ENCODE results near the gene SLCO2A1.

Gene SLCO2A1

DNA sequence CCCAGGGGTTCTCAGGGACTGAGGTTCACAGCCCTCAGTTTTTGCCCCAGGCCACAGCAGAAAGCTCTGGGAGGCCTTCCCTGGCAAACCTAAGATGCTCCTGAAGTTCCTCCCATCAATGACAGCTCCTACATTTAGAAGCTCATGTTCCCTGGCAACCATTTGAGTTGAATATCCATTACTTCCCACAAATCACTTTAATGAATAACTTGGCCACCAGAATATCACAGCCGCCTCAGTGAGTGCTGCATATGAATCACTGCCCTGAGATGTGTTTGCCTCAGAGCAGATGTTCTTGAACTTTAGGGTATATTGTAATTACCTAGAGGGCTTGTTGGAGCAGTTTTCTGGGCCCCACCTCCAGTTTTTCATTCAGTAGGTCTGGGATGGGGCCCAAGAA lies 27.4 kb downstream of the SLCO2A1 start:
- no peak for DNase-seq (ENCODE audit: low read depth in 3 of 3, low spot score in 1 of 3)

DNA sequence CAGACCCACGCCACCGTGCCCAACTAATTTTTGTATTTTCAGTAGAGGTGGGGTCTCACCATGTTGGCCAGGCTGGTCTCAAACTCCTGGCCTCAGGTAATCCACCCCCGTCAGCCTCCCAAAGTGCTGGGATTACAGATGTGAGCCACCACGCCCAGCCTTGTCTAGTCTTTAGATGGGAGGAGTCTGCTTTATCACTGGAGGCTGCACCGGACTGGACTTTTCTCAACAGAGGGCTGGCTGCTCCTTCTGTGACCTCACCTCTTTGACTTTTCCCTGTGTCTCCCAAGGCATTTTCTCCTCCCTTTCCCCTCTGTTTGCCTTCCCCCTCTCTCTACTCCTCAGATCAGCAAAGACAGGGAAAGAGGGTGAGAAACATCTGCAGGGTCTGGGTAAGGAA lies 28.5 kb downstream of the SLCO2A1 start:
- DNase-seq (ENCODE audit: low read depth in 3 of 3, low spot score in 1 of 3): no peak

GRCh38 chr3:133999891-134000685 lies 29.6 kb downstream of the SLCO2A1 start:
- DNase-seq (ENCODE audit: low read depth in 3 of 3, low spot score in 1 of 3): no peak

DNA sequence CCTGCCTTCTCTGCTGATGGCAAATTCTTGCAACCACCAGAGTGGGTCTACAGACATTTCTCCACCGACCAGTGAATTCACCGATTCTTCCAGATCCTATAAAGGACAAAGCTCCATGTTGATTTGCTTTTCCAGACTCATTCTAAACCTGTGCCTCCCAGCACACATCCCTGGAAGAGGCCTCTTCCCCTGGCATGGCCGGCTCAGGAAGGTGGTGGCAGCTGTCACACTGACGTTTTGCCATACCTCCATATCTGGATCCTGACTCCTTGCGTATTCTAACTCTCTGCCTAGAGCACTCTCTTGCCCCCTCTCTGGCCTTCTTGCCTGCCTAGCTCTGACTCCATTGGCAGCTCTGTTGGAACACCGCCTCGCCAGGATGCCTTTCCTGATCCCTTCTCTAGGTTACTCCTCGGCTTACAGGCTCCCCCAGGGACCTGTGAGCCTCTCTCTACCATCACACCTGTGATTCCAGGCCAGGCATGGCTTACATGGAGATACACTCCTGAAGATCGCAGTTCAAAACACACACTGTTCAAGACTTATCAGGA lies 31.0 kb downstream of the SLCO2A1 start:
- no peak for DNase-seq (ENCODE audit: low read depth in 3 of 3, low spot score in 1 of 3)

GRCh38 chr3:133997871-133998635 lies 31.7 kb downstream of the SLCO2A1 start:
- DNase-seq (ENCODE audit: low read depth in 3 of 3, low spot score in 1 of 3): no peak

DNA sequence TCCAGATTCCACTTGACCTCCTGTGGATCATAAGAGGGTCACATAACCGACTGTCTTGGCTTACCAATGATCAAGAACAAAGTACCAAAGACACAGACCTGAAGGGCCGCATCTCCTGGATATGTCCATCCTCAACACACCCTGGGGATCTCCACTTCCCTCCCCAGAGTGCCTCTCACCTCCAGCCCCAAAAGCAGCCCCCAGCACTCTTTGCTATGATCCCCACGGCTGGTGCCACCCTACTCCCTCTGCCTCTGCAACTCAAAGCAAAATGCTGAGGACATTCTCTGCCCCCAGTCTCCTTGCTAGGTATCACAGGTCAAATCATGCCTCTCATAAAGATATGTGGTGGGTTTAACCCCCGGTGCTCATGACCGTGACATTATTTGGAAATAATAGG lies 32.7 kb downstream of the SLCO2A1 start:
- no peak for DNase-seq (ENCODE audit: low read depth in 3 of 3, low spot score in 1 of 3)

- DNase-seq (ENCODE audit: low read depth in 3 of 3, low spot score in 1 of 3): no peak
These were observed 33.5 kb downstream of the SLCO2A1 start for GRCh38 chr3:133996251-133996661.

DNA sequence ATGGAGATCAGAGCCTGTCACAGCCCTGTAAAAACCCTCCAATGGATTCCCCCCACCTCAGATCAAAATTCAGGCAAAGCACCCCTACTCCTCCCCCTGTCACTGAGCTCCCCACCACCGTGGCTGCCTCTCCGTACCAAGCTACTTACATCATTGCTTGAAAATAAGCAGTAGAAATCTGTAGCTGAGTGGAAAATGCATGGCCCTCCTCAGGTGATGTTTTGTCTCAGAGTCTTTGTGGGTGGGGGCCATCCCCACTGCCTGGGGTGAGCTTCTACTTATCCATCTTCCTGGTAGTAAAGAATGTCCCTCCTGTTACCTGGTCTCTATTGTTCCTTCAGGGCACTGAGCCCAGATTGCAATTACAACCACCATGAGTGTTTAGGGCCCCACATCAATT lies 34.5 kb downstream of the SLCO2A1 start:
- no peak for DNase-seq (ENCODE audit: low read depth in 3 of 3, low spot score in 1 of 3)

DNA sequence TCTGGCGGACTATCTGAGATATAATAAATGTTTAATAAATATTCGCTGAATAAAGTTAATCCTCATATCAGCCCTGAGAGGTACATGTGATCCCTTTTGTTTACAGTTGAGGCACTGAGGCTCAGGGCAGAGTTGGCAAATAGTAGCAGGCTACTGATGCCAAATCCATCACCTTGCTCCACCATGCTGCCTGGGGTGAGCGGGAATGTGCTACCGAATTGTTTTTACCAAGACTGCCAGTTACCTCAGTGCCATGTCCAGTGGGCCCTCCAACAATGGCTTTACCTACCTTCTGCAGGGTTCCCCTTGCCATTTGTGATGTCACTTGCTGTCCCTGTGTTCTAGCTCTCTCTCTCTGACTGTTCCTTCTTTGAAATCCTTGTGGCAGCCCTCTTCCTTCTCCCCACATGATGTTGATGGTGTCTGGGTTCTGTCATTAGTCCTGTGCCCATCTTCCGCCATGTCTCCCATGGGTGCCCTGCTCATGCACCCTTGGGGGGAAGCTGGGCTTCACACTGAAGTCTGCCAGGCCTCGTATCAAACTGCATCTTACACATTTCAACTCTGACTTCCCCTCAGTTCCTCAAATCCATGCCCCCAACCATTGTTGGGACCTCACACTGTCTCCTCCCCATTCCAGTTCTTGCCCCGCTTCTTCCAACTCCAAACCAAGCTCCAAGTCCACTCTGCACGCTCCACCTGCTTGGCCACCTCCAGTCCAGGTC lies 35.4 kb downstream of the SLCO2A1 start:
- DNase-seq (ENCODE audit: low read depth in 3 of 3, low spot score in 1 of 3): no peak

DNA sequence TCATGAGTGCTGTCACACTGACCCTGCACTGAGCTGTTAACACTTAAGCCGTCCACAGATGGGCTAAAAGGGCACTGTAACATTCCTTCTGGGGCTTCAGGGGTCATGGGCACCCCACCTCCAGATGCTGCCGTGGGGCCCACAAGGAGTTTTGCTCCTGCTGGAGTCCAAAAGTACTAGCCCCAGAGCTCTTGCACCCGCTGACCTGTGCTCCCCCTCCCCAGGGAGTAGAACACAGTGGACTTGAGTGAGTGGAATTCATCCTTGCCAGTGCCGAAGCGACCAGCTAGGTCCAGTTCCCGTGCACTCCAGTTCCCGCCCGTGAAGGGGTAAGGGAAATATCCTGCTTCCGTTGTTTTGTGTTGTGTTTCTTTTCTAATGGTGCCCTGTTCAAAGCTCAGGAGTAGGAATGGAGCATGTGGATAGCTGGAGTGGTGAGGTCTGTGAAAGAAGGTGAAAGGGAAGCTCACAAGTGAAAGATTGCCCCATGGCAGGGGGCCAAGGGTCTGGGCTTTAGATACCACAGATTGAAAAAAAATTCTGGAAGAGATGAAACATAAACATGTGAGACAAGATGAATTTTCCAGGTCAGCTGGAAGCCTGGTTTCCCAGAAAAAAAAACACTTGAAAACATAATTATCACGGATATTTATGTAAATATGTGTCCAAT lies 36.6 kb downstream of the SLCO2A1 start:
- DNase-seq (ENCODE audit: low read depth in 3 of 3, low spot score in 1 of 3): no peak

DNA sequence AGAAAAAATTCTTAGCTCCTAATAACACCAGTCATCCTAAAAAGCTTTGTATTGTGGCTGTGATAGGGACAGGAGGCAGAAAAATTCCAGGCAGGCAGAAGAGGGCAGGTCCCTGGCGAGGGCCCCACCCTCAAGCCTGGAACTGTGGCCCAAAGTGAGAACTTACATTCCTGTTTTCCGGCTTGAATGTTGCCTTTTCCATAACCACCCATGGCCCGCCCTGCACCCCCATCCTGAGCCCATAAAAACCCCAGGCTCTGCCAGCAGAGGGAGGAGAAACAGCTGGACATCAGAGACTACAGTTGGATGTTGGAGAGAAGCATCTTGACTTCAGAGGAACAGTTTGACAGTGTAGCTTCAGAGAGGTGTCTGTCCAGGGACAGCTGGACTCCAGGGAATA lies 37.3 kb downstream of the SLCO2A1 start:
- DNase-seq (ENCODE audit: low read depth in 3 of 3, low spot score in 1 of 3): no peak

DNA sequence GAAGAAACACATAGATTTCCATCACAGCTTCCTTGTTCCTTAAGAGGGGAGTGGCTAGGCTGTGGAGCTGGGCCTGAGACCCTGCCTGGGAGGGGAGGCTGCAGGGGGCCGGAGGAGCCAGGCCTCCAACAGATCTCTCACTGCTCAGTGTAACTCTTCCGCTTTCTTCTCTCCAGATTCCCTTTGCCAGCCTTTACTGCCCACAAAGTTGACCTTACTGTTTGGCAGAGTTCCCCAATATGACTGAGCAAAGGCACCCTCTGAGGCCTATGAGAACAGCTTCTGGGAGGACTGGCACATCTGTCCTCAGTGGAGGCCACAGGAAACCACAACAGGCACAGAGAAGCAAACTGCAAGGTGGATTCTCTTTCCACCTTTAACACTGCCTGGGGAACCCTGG lies 38.1 kb downstream of the SLCO2A1 start:
- no peak for DNase-seq (ENCODE audit: low read depth in 3 of 3, low spot score in 1 of 3)

GRCh38 chr3:133991209-133991608 lies 38.5 kb downstream of the SLCO2A1 start:
- DNase-seq (ENCODE audit: low read depth in 3 of 3, low spot score in 1 of 3): no peak

DNA sequence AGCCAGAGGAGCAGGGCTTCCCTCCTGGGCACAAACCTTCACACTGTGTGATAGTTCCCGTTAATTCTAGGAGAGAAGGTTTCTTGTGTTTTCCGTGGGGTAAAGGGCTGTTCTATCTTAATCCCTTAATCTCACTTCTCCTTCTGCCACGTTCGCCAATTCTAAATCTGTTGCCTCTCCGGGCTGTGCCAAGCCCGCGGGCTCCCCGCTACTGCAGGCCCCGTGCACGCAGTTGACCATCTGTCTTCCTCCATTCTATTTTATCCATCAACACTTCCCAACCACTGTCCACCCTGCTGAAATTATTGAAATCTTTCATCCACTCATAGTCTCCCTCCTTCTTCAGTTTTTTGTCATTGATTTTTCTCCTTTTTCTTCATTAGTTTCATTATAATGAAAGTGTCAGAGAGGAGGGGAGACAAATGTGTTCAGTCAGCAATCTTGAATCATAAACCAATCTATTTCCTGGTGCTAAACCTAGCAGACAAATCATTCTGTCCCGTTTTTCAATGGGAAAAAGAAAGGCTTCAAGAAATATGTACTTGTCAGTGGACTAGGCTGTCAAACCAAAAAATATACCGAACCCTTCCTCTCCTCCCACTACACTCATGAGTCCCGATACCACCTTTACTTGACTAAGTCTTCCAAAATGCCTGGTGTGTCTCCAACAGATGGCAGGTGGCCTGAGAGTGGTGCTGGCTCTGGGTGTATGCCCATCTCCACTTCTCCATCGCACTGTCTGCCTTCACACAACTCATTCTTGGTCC lies 39.6 kb downstream of the SLCO2A1 start:
- DNase-seq (ENCODE audit: low read depth in 3 of 3, low spot score in 1 of 3): no peak

- DNase-seq (ENCODE audit: low read depth in 3 of 3, low spot score in 1 of 3): no peak
These were observed 41.0 kb downstream of the SLCO2A1 start for GRCh38 chr3:133988631-133989161.

GRCh38 chr3:133987948-133988484 lies 41.7 kb downstream of the SLCO2A1 start:
- no peak for DNase-seq (ENCODE audit: low read depth in 3 of 3, low spot score in 1 of 3)

- no peak for DNase-seq (ENCODE audit: low read depth in 3 of 3, low spot score in 1 of 3)
These were observed 42.6 kb downstream of the SLCO2A1 start for GRCh38 chr3:133987136-133987535.

DNA sequence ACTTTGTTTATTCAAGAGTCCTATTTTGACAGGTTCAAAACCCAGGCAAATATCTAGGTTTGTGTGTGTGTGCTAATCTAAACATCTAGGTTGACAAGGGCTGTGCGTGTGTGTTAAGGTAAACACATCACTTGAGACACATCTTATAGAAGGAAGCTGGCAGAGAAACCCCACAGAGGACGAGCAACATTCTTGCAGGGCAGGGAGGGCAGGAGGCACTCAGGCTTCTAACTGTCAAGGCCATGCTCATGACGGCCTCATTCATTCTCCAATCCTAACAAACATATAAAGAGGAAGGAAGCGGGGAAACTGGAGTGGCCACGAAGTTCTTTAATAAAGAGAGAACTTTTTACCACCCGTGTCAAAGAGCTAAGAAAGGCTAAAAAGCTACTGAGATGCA lies 43.4 kb downstream of the SLCO2A1 start:
- DNase-seq (ENCODE audit: low read depth in 3 of 3, low spot score in 1 of 3): no peak

DNA sequence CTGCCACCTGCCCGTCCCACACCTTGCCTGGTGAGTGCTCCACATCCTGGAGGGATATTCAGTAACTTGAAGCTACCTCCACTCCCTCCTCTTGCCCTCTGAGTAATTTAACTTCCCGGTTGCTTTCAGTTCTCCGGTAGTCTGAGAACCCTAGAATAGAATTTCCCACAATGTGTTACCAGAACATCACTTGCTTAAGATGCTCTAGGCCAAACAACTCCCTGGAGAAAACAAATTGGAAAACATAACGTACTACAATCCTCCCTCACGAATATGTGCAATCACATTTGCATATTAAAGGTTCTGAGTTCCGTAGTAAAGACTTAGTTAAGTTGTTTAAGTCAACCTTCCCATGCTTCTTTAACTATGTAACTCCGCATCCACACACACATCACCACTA lies 44.8 kb downstream of the SLCO2A1 start:
- DNase-seq (ENCODE audit: low read depth in 3 of 3, low spot score in 1 of 3): no peak

Data from stimulated activated CD4-positive, alpha-beta T cell treated with anti-CD3 and anti-CD28 coated beads, TNF-alpha, amount 100 ng/mL, for 1 hour (primary cell).